Psoas muscle (tissue), 8 donors: ENCODE data around the gene FANCC. TPM values are rescaled to one million over a fixed set of nuclear protein-coding genes. Genes with fewer than 3 reads are reported as not detected.

Source experiments
- ATAC-seq, 4 donors: fragments of 200-7000 bp; cut with Tn5 transposase; one replicate each; pipeline ENCODE4 v1.9.1; 2020; ENCODE audit warnings: moderate library complexity in 3 of 4, mild to moderate bottlenecking in 2 of 4
- DNase-seq, 2 donors: peaks; one replicate each; pipeline ENCODE4 v3.0.0-alpha.2; 2020
- H3K27ac ChIP-seq: fragments of 200-600 bp; one replicate; pipeline ENCODE4 v1.8.0; 2022
- H3K27me3 ChIP-seq, 3 donors: fragments of 200-600 bp in 1 of 3; one replicate each; pipeline versions ENCODE4 v1.6.1 to v1.8.0; 2013 to 2022; ENCODE audit warnings: low read length in 2 of 3, mild to moderate bottlenecking in 2 of 3, moderate library complexity in 1 of 3; ENCODE audit not compliant: insufficient read depth in 3 of 3
- H3K36me3 ChIP-seq, 2 donors: fragments of 200-600 bp in 1 of 2; one replicate each; pipeline versions ENCODE4 v1.6.1 to v1.8.0; 2013 to 2022; ENCODE audit warnings: low read depth in 1 of 2, mild to moderate bottlenecking in 1 of 2, moderate library complexity in 1 of 2; ENCODE audit not compliant: insufficient read depth in 1 of 2
- H3K4me1 ChIP-seq: fragments of 200-600 bp; one replicate; pipeline ENCODE4 v1.8.0; 2022
- H3K4me3 ChIP-seq: fragments of 200-600 bp; one replicate; pipeline ENCODE4 v1.8.0; 2022; ENCODE audit warnings: mild to moderate bottlenecking
- H3K9me3 ChIP-seq: fragments of 200-600 bp; one replicate; pipeline ENCODE4 v1.8.0; 2022
- WGBS, 3 donors: extraction: QIAGEN DNeasy Blood & Tissue Kit; methylation state at CpG; one replicate each; pipeline versions ENCODE4 v1.1.6 to v1.1.7; 2013; 5-methylcytosine and 5-hydroxymethylcytosine counted together
- intact Hi-C, 2 donors: fragments of 100-400 bp; cut with DNase I; formaldehyde crosslinking; loops; one replicate each; pipeline versions ENCODE4 v1.11.0 to v1.14.2; 2022
- polyA plus RNA-seq, 3 donors: library from polyadenylated mRNA; stranded (reverse); fragments of 200-250 nt; gene quantifications; one replicate each; pipeline ENCODE4 v1.2.3, GENCODE V29; 2013
- total RNA-seq, 4 donors: library from RNA; stranded (reverse); fragmentation: NEBNext Ultra II Directional in 2 of 4; extraction: Animal tissue kit (Norgen Biotek cat#: 25700) in 2 of 4; gene quantifications; one replicate each; pipeline versions ENCODE4 v1.2.1 to v1.2.4, GENCODE V29; 2021 to 2023
- TF ChIP-seq, protein P1 (sequence below): fragments of 200-600 bp; IDR thresholded peaks from one replicate; pipeline ENCODE4 v1.8.0; 2022; ENCODE audit warnings: antibody characterized with exemption
- donor health status: healthy with polysubstance abuse.
- donor health status: DM: no; HTN: no; CAD: no; lungs with moderate emphysema.
- donor health status: Bipolar disorder and iron deficiency.
- donor health status: healthy.
- donor health status: DM: yes; HTN: yes; CAD: no.
- donor health status: DM: no; HTN: no; CAD: no.
- donor health status: DM: no; HTN: no; CAD: no.
- donor health status: DM: yes; HTN: yes; CAD: no.

Gene FANCC
- total and polyA plus RNA-seq, 7 donors = 2.1 to 5.2 (median 3.6) TPM

DNA sequence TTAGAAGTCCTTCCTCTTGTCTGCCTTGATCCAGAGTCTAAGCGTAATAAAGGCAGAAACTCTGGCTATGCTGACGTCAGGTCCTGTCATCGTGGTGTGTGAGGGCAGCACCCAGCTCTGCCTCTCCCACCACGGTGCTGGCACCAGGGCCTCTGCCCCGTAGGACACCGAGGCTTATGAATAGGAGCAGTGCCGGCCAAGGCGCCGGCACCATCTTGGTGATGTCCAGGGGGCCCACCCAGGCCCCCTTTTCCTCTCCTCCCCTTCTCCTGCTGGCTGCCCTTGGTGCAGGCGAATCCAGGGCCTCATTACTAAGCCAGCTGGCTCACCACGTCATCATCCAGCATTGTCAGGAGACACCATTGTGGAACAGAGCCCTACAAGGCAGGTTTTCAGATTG lies 252.3 kb downstream of the FANCC start:
- WGBS, 3 donors = 25 to 38% (median 31%) methylated on average over 11 of the region's 11 CpGs
- H3K36me3 ChIP-seq = peaks cover 0 to 48% of the 10 kb centered on the region in 2 donors

GRCh38 chr9:95063300-95063699 lies 254.2 kb downstream of the FANCC start:
- H3K4me3 ChIP-seq = no peak overlapping the region
- WGBS, 3 donors = 79 to 91% (median 82%) methylated on average over 10 of the region's 10 CpGs

More for the DNA sequence above, 252.3 kb downstream of the FANCC start:
- peaks cover 98% of the 10 kb centered on the region for H3K4me1 ChIP-seq
- TF ChIP-seq, protein P1, sequence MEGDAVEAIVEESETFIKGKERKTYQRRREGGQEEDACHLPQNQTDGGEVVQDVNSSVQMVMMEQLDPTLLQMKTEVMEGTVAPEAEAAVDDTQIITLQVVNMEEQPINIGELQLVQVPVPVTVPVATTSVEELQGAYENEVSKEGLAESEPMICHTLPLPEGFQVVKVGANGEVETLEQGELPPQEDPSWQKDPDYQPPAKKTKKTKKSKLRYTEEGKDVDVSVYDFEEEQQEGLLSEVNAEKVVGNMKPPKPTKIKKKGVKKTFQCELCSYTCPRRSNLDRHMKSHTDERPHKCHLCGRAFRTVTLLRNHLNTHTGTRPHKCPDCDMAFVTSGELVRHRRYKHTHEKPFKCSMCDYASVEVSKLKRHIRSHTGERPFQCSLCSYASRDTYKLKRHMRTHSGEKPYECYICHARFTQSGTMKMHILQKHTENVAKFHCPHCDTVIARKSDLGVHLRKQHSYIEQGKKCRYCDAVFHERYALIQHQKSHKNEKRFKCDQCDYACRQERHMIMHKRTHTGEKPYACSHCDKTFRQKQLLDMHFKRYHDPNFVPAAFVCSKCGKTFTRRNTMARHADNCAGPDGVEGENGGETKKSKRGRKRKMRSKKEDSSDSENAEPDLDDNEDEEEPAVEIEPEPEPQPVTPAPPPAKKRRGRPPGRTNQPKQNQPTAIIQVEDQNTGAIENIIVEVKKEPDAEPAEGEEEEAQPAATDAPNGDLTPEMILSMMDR = no peak
- no peak overlapping the region for H3K4me3 ChIP-seq
- peak in 1 of 2 donors; percentile 56 for DNase-seq
- intact Hi-C loops = no loop called here
- peak; percentile 53 to 69 (median 65) for ATAC-seq
- H3K9me3 ChIP-seq = no peaks in the 10 kb centered on the region
- peak overlapping the region; percentile 93 for H3K27ac ChIP-seq
- no peaks in the 10 kb centered on the region for H3K27me3 ChIP-seq

GRCh38 chr9:95062596-95063065 lies 254.9 kb downstream of the FANCC start:
- 37 to 49% (median 41%) methylated on average over 7 of the region's 7 CpGs for WGBS, 3 donors
- Histone ChIP-seq H3K9me3 (no peaks in the 10 kb centered on the region), H3K36me3 (peaks cover 0 to 48% of the 10 kb centered on the region in 2 donors), H3K27me3 (no peaks in the 10 kb centered on the region), H3K27ac (peak overlapping the region; percentile 93), H3K4me1 (peaks cover 99% of the 10 kb centered on the region), H3K4me3 (no peak overlapping the region)
- DNase-seq (no peak), ATAC-seq (peak in 3 of 4 donors; percentile 3 to 23 (median 13))
- TF ChIP-seq, protein P1 = no peak
- intact Hi-C loops = no loop called here

More at GRCh38 chr9:95063300-95063699, 254.2 kb downstream of the FANCC start:
- Histone ChIP-seq H3K27me3 (no peaks in the 10 kb centered on the region), H3K36me3 (peaks cover 0 to 48% of the 10 kb centered on the region in 2 donors), H3K4me1 (peaks cover 99% of the 10 kb centered on the region), H3K9me3 (no peaks in the 10 kb centered on the region), H3K27ac (peak overlapping the region; percentile 93)
- ATAC-seq (no peak), DNase-seq (no peak)
- TF ChIP-seq, protein P1 = no peak
- intact Hi-C loops = no loop called here

GRCh38 chr9:95061916-95062595 lies 255.5 kb downstream of the FANCC start:
- ATAC-seq = peak; percentile 41 to 59 (median 48)
- Histone ChIP-seq H3K36me3 (peaks cover 0 to 46% of the 10 kb centered on the region in 2 donors), H3K9me3 (no peaks in the 10 kb centered on the region), H3K27me3 (no peaks in the 10 kb centered on the region), H3K27ac (peak overlapping the region; percentile 93), H3K4me1 (peaks cover 99% of the 10 kb centered on the region), H3K4me3 (no peak overlapping the region)
- intact Hi-C loops = no loop called here
- WGBS, 3 donors = 25 to 35% (median 26%) methylated on average over 13 of the region's 13 CpGs
- DNase-seq = no peak
- TF ChIP-seq, protein P1 = no peak
